HG03439 (cell line): ENCODE results near the gene RAB39B.

Source experiments
- ATAC-seq: cut with Tn5 transposase; IDR thresholded peaks from one replicate; pipeline ENCODE4 v1.9.1; 2021; ENCODE audit warnings: mild to moderate bottlenecking, moderate library complexity; ENCODE audit not compliant: unreplicated experiment

RAB39B gene

GRCh38 chrX:155216179-155216939 lies 47.9 kb downstream of the RAB39B start, which contains the start of gene VBP1:
Gene VBP1, plus strand, starts transcription at chrX:155216460. Its CDS starts 23 bp downstream, at chrX:155216483.
- peak; percentile 97 for ATAC-seq

DNA sequence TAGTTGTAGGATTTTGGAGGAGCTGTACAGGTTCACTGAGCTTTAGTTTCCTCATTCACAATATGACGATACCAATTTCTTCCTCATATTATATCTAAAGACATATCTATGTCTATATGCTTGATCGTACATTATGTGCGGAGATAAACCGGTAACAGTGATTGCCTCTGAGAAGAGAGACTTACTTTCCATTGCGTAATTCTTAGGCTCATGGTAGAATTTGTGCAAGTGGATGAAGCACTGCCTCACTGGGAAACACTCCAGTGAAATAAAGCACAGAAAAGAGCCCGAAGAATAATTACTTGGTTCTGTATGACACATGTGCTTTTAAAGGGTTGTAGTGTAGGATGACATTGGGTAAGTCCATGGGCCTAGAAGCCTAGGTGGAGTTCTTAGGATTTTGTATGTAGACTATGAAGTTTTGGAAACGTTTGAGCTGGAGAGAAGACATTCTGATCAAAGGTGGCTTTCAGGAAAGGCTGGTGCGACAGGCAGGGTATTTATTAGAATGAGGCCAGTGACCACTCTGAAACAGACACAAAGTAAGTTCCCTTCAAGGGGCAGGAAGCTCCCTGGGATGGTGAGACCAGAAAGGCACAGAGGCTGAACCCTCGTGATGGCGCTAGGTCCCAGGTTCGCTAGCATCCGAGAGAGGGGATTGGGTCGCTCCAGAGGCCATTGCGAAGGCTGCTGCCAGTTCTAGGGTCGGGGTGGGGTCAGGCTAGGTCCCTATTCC lies 48.7 kb downstream of the RAB39B start:
- peak; percentile 44 for ATAC-seq

DNA sequence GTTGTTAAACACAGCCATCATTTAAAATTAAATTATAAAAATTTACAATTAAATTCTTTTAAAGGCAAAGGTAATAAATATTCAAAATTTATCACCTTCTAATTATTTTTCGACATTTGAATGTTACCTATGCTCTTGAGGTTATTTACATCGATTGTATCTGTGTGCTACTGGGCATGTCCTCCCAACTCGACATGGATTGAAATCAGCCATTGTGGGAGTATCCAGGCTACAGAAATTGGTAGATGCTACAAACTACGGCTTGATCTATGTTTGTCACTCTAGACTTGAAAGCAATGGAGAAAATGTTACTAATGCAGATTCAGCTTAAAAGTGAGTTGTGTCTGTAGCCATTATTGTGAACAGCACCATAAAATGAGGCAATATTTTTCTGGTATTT lies 50.6 kb downstream of the RAB39B start:
- no peak for ATAC-seq

GRCh38 chrX:155211208-155211607 lies 53.1 kb downstream of the RAB39B start:
- no peak for ATAC-seq
